Stimulated activated CD8-positive, alpha-beta memory T cell treated with anti-CD3 and anti-CD28 coated beads, Interleukin-4, amount 100 ng/mL, for 24 hours (primary cell): Measurements from ENCODE around the gene ABLIM1.

Experiments
- DNase-seq: peaks from one replicate; pipeline ENCODE4 v3.0.0-alpha.2; 2020; ENCODE audit warnings: low read depth

Gene ABLIM1

DNA sequence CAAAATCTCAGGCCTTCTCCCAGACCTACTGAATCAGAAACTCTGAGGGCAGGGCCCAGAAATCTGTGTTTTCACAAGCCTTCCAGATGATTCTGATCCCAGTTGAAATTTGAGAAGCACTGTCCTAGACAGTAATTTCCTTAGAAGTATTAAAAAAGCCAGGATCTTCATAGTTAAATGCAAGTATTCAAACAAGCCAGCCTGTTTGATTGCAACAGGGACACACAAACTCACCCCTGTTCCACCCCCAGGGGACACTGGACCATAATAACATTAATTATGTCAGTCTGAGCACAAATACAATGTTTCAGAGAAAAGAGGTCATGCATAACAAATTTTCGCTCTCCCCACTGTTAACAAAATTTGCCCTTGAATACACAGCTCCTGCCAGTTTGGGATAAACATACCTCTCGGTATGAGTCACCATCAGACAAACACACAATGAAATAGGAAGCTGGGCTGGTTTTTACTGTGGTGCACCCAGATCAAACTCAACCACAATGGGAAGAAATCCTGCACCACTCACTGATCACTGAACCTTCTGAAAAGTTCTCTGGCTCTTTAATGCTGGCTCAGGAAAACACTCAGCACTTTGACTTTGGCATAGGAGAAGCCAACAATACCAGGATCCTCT, 34.3 kb downstream of the ABLIM1 start:
- DNase-seq: no peak

- DNase-seq: no peak
Observed at GRCh38 chr10:114623155-114623554, 34.9 kb downstream of the ABLIM1 start.

DNA sequence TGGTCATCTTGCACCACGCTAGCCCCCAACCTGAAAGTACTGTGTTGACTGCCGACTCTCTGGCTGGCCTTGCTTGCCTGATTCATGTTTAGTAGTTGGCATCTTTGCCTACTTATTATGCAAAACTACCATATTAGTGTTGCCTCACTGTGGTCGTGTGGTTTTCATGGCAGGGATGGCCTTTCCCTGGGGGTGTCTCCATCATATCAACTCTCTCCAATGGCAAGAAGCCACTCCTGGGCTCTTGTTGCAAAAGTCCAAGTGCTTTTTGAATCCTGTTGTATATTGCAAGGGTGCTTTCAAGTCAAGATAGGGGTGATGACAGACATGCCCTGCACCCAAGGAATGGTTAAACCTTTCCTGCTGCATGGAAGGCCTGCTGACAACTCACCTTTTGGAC, 39.4 kb downstream of the ABLIM1 start:
- no peak for DNase-seq

GRCh38 chr10:114616516-114616915, 41.6 kb downstream of the ABLIM1 start:
- DNase-seq: no peak

- DNase-seq: no peak
Observed at GRCh38 chr10:114616103-114616502, 42.0 kb downstream of the ABLIM1 start.

GRCh38 chr10:114615600-114616007, 42.5 kb downstream of the ABLIM1 start:
- DNase-seq: no peak

DNA sequence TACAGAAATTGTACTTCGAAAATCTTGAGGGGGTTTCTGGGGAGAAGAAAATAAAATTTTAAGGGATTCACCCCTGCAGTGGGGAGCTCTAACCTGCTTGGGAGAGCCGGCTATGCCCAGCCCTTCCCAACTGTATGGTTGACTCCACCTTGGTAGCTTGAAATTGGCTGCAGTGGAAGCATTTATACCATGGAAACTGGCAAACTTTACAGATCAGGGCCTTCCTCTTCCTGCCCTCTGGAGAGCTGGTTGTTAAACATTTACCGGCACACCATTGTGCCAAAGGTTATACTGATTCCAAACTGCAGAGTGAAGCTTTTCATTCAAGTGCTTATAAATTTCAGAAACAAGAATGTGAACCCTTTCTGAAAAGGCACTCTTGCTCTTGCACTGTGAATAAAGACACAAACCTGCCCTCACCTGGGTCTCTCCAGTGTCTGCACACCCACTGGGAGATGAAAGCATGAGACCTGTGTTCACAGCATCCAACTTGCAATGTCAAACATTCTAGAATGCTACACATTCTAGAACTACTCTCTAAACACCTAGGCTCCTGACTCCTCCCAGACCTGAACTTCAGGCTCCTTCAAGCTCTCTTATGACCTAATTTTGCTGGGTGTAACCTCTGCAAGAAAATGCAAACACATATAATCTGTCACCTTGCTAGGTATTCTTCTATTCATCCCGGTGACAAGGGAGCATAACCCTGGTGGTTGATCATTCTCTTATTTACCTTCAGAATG, 44.7 kb downstream of the ABLIM1 start:
- no peak for DNase-seq

DNA sequence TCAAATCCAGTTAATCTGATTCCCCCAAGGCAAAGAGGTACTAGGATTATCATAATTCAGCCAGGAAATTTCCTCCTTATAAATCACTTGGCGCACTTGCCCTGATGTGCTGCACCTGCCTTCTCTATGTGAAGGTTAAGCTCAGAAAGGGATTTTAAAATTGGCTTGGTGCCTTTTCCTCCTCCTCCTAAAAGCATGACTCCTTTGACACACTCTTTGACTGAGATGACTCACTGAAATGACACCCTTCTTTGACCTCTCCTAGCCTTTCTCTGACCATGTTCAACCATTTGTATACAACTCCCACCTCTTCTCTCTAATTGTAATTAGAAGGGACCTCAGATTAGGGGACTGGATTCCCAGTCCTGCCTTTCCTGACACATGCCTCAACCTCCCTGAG, 46.5 kb downstream of the ABLIM1 start:
- no peak for DNase-seq

DNA sequence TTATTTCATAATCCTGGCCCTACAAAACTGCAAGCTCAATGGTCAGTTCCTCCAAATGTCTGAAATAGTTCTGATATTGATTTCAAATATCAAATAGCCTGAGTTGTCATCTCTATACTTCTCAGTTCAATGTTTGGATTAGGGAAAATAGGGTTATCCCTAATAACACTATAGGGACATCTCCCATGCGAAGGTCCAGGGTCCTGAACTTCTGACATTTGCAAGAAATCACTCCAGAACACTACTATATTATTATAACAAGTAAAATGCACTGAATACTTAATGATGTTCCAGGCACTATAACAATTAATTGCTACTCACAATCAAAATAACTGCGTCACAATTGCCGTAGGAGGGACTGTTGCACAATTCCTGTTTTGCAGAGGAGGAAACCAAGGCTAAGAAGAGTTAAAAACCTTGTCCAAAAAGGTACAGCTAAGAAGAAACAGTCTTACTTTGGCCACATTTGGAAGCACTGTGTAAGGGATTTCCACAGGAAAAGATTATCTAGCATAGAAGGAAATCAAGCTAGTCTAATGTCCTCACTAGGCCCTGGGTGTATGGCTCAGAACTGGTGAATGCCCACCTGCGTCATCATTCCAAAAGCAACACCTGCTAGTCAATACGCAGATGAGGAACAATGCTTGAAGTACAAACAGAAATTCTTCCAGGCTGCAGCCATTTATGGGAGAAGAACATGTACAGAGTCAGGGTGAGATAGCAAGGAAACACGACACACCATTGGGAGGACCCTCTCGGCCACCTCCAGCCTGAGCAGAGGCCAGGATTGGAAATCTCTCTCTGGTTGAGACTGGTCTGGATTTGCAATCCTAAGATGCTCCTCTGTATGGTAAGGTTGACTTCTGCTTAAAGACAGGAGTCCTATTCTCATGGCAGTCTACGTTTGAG, 48.3 kb downstream of the ABLIM1 start:
- no peak for DNase-seq

DNA sequence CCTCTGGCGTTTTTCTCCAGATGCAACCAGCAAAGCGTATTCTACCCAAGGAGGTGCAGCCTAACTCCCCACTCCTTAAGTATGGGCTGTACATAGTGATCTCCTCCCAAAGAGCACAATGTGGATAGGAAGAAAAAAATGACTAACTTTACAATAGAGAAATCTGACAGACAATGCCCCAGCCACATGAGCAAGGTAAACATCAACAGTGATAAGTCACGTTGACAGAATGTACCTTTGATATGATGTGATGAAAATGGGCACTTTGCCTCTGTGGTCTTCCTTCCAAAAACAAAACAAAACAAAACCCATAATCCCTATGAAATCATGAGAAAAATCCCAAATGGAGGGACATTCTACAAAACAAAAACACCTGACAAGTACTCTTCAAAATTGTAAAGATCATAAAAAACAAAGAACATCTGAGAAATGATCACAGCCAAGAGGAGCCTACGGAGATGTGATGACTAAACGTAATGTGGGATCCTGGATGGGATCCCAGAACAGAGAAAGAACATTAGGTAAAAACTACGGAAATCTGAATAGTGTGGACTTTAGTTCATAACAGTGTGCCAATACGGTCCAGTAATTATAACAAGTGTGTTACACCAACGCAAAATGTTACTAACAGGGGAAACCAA, 50.6 kb downstream of the ABLIM1 start:
- no peak for DNase-seq

DNA sequence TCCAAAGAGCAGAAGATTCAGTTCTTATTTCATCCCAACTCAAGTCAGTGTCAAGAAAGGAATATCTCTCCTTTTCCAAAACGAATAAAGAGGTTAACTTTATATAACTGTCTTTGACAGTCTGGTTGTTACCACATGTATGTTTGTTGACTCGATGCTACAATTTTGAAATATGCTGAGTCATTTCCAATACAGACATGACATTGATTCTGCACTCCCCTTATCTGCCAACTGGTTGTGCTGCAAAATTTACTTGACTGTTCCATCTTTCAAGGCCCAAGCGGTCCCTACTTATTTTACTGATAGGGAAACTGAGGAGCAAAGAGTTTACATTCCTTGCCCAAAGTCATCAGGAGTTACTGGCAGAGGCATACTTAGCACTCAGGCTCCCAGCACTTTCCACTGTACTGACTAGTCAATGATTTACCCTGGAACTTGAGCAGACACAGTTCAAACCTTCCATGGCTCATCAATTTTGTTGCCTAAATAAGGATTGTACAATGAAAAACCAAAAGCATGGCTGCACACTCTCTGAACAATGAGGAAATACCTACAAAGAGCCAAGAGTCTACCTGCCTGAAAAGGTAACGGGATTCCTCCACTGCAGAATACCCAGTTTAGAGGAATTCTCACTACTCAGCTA, 52.8 kb downstream of the ABLIM1 start:
- no peak for DNase-seq

GRCh38 chr10:114604357-114605130, 53.5 kb downstream of the ABLIM1 start:
- DNase-seq: no peak

- no peak for DNase-seq
Observed at GRCh38 chr10:114603948-114604347, 54.1 kb downstream of the ABLIM1 start.

- DNase-seq: no peak
Observed at GRCh38 chr10:114603303-114603702, 54.8 kb downstream of the ABLIM1 start.

- no peak for DNase-seq
Observed at GRCh38 chr10:114600057-114600456, 58.0 kb downstream of the ABLIM1 start.

DNA sequence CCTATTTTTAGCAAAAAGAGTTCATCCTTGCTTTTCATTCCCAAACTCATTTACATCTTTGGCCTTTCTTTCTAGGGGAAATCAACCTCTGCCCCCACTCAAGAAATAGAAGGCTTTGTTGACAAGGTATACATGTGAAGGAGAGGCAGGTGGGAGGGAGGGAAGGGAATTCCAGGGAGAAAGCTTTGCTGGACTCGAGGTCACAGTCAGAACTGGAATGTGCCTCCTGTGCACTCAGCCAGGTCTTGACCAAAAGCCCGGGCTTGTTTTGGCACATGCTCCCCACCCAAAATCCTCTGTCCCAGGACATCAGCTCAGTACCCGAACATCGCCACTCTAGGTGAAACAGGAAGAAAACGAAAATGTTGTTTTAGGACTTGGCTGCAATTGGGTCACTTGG, 61.3 kb downstream of the ABLIM1 start:
- DNase-seq: no peak

DNA sequence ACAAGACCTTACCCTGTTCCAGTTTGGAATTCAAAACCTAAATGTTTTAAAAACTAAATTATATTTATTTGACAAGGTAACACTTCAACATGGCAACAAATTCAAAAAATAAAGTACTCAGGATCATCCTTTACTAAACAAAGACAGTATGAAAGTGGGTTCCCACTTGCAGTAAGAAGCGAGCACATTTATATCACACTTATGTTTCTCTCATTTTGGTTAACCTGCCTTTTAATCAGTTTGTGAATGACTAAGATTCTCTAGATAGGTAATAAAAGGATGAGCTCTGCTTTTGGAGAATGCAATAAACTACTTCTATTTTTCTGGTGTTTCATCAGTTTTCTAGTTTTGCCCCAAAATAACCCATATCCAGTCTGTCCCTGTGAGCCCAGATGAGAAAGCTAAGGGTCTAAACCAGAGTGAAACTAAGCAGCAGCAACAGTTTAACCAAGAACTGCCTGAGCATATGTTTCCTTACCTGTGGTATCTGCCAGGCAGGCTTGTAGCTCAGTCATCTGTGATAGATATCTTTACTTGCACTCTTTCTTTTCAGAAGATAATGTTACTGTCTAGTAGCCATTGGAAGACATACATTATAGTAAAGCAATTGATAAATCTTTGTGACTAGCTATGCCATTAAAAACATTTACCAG, 64.1 kb downstream of the ABLIM1 start:
- DNase-seq: no peak

GRCh38 chr10:114593240-114593792, 64.8 kb downstream of the ABLIM1 start:
- no peak for DNase-seq

GRCh38 chr10:114590993-114591392, 67.1 kb downstream of the ABLIM1 start:
- DNase-seq: no peak

DNA sequence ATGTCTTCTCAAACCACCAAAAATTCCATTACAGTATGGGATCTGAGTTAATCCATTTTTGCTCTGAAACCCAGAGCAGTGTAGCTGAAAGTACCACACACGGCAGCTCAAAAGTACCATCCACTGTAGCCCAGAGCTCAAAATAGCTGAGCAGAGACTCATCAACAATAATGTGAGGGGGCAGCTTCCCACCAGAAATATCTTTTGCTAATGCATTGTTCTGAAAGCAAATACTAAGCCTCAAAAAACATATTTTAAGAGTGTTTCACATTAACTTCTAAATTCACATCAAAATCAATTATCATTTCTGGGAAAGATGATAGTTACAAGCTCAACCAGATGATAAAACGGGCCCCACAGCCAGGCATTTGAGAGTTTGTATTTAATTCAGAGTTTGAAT, 73.7 kb downstream of the ABLIM1 start:
- DNase-seq: no peak
